ENCODE measurements around the gene ELL. TPM values are rescaled to one million over a fixed set of nuclear protein-coding genes. Genes with fewer than 3 reads are reported as not detected.
"Not testable (repeated sequence)": the region's sequence is repeated elsewhere in the genome, so short reads cannot be mapped to it uniquely, and the experiment has no call there.

ELL gene
- total RNA-seq, 1 donor from 2014 or later, result 15.5 TPM

DNA sequence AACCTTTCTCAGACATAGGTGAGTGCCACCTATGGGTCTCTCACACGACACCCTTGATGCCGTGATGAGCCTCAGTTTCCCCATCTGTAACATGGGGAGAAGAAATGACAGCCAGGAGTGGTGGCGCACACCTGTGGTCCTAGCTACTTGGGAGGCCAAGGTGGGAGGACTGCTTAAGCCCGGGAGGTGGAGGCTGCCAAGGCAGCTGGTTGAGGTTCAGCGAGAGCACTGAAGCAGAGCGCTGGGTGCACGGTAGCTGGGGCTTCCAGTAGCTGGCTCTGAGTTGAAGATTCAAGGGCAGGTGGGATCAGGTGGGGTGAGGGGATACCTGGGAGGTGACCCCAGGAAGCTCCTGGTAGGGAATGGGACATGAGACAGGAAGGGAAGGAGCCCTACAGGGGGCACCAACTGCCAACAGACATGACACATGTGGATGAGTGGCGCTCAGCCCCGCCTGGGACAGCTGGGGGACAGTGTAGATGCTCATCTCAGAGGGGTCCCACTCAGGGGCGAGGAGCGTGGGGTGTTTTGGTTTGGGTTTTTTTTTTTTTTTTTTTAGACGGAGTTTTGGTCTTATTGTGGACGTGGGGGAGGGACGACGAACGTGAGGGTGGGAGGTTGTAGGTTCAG is 109.1 kb downstream of the ELL start:
- peaks cover 31% of the 10 kb centered on the region for H3K27me3 Mint-ChIP-seq
- no peaks in the 10 kb centered on the region for H3K36me3 Mint-ChIP-seq (ENCODE audit: insufficient read depth)
- no peak overlapping the region for H3K4me3 Mint-ChIP-seq (ENCODE audit: low read depth)
- TF ChIP-seq, protein P1, sequence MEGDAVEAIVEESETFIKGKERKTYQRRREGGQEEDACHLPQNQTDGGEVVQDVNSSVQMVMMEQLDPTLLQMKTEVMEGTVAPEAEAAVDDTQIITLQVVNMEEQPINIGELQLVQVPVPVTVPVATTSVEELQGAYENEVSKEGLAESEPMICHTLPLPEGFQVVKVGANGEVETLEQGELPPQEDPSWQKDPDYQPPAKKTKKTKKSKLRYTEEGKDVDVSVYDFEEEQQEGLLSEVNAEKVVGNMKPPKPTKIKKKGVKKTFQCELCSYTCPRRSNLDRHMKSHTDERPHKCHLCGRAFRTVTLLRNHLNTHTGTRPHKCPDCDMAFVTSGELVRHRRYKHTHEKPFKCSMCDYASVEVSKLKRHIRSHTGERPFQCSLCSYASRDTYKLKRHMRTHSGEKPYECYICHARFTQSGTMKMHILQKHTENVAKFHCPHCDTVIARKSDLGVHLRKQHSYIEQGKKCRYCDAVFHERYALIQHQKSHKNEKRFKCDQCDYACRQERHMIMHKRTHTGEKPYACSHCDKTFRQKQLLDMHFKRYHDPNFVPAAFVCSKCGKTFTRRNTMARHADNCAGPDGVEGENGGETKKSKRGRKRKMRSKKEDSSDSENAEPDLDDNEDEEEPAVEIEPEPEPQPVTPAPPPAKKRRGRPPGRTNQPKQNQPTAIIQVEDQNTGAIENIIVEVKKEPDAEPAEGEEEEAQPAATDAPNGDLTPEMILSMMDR (IDR thresholded peaks at IDR 0.05; ENCODE audit: unreplicated experiment), result no peak
- H3K4me1 Mint-ChIP-seq (ENCODE audit: low read depth), result peaks cover 16% of the 10 kb centered on the region
- DNase-seq (ENCODE audit: low spot score, unreplicated experiment), result no peak
- H3K27ac Mint-ChIP-seq, result no peak overlapping the region
- H3K9me3 Mint-ChIP-seq (ENCODE audit: low read depth), result no peaks in the 10 kb centered on the region

DNA sequence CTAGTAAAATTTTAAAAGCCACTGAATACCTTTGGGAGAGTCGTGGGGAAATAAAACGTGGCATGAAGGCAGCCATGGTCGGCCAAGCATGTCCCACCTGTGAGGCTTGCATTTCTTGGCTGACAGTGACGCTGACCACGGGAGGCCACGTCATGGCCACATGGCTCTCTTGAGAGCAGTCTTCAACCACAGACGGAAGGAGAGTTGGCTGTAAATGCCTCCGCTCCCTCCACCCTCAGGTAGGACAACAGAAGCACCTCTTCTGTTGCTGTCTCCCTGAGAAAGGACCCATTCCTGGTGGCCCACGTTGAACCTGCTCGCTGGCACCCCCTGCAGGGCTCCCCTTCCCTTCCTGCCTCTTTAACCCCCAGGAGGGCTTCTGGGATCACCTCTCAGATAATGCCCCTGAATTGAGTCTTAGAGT is 113.8 kb downstream of the ELL start:
- TF ChIP-seq, protein P1 (IDR thresholded peaks at IDR 0.05; ENCODE audit: unreplicated experiment), result peak; percentile 45
- Mint-ChIP-seq H3K9me3 (ENCODE audit: low read depth) (no peaks in the 10 kb centered on the region), H3K27ac (no peak overlapping the region), H3K36me3 (ENCODE audit: insufficient read depth) (no peaks in the 10 kb centered on the region), H3K4me3 (ENCODE audit: low read depth) (no peak overlapping the region), H3K4me1 (ENCODE audit: low read depth) (peaks cover 6% of the 10 kb centered on the region), H3K27me3 (peaks cover 14% of the 10 kb centered on the region)
- no peak for DNase-seq (ENCODE audit: low spot score, unreplicated experiment)

DNA sequence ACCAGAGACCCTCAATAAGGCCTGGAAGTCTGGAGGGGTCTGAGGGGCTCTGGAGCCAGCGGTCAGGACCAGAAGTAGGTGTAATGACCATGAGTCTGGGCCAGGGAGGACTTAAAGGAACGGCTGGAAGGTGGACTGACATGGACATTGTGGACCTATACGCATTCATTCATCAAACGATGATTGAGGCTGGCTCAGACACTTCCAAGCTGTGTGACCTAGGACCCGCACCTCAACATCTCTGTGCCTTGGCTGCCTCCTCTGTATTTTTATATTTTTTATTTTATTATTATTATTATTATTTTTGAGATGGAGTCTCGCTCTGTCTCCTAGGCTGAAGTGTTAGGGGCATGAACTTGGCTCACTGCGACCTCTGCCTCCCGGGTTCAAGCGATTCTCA is 115.1 kb downstream of the ELL start:
- H3K36me3 Mint-ChIP-seq (ENCODE audit: insufficient read depth), result no peaks in the 10 kb centered on the region
- H3K27ac Mint-ChIP-seq, result no peak overlapping the region
- DNase-seq (ENCODE audit: low spot score, unreplicated experiment), result no peak
- H3K4me1 Mint-ChIP-seq (ENCODE audit: low read depth), result peaks cover 16% of the 10 kb centered on the region
- peaks cover 8% of the 10 kb centered on the region for H3K27me3 Mint-ChIP-seq
- no peak overlapping the region for H3K4me3 Mint-ChIP-seq (ENCODE audit: low read depth)
- no peaks in the 10 kb centered on the region for H3K9me3 Mint-ChIP-seq (ENCODE audit: low read depth)
- TF ChIP-seq, protein P1 (IDR thresholded peaks at IDR 0.05; ENCODE audit: unreplicated experiment), result no peak

DNA sequence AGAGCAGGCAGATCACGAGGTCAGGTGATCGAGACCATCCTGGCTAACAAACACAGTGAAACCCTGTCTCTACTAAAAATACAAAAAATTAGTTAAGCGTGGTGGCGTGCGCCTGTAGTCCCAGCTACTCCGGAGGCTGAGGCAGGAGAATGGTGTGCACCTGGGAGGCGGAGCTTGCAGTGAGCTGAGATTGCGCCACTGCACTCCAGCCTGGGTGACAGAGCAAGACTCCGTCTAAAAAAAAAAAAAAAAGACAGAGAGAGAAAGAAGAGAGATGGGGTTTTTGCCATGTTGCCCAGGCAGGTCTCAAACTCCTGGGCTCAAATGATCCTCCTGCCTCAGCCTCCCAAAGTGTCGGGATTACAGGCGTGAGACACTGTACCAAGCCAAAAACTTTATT is 116.1 kb downstream of the ELL start:
- H3K27me3 Mint-ChIP-seq; H3K27ac Mint-ChIP-seq; H3K4me3 Mint-ChIP-seq (ENCODE audit: low read depth); DNase-seq (ENCODE audit: low spot score, unreplicated experiment); H3K36me3 Mint-ChIP-seq (ENCODE audit: insufficient read depth); H3K9me3 Mint-ChIP-seq (ENCODE audit: low read depth): not testable (repeated sequence)
- H3K4me1 Mint-ChIP-seq (ENCODE audit: low read depth), result peaks cover 18% of the 10 kb centered on the region

DNA sequence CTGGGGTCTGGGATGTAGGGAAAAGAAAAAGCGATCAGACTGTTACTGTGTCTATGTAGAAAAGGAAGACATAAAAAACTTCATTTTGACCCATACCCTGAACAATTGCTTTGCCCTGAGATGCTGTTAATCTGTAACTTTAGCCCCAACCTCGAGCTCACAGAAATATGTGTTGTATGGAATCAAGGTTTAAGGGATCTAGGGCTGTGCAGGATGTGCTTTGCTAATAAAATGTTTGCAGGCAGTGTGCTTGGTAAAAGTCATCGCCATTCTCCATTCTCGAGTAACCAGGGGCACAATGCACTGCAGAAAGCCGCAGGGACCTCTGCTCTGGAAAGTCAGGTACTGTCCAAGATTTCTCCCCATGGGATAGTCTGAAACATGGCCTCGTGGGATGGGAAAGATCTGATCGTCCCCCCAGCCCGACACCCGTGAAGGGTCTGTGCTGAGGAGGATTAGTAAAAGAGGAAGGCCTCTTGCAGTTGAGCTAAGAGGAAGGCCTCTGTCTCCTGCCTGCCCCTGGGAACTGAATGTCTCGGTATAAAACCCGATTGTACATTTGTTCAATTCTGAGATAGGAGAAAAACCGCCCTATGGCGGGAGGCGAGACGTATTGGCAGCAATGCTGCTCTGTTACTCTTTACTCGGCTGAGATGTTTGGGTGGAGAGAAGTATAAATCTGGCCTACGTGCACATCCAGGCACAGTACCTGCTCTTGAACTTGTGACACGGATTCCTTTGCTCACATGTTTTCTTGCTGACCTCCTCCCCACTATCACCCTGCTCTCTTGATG is 119.2 kb downstream of the ELL start:
- not testable (repeated sequence) for DNase-seq (ENCODE audit: low spot score, unreplicated experiment); H3K9me3 Mint-ChIP-seq (ENCODE audit: low read depth); H3K27me3 Mint-ChIP-seq; H3K4me3 Mint-ChIP-seq (ENCODE audit: low read depth); H3K36me3 Mint-ChIP-seq (ENCODE audit: insufficient read depth)
- H3K4me1 Mint-ChIP-seq (ENCODE audit: low read depth), result peaks cover 16% of the 10 kb centered on the region
- H3K27ac Mint-ChIP-seq, result peak overlapping the region; percentile 76

DNA sequence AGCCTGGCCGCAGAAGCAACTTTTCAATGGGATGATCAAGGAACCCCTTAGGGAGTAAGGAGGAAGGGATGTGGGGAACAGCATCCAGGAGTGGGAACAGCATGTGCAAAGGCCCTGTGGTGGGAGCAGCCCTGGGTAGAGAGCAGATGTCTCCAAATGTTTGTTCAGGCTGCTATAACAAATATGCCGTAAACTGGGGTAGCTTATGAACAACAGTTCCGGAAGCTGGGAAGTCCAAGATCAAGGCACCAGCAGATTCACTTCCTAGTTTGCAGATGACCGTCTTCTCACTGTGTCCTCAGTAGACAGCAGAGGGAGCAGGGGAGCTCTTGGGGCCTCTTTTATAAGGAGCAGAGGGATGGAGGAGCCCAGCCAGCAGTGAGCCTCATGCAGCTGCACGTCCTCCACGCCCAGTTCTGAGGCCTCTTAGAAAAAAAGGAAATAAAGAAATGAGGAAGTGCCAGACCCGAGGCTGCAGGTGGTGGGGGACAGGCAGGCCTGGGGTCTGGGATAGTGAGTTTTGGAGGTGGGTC is 120.2 kb downstream of the ELL start:
- H3K4me3 Mint-ChIP-seq (ENCODE audit: low read depth), result no peak overlapping the region
- H3K9me3 Mint-ChIP-seq (ENCODE audit: low read depth), result no peaks in the 10 kb centered on the region
- H3K27me3 Mint-ChIP-seq, result no peaks in the 10 kb centered on the region
- H3K36me3 Mint-ChIP-seq (ENCODE audit: insufficient read depth), result no peaks in the 10 kb centered on the region
- DNase-seq (ENCODE audit: low spot score, unreplicated experiment), result no peak
- H3K27ac Mint-ChIP-seq, result peak overlapping the region; percentile 43
- peaks cover 16% of the 10 kb centered on the region for H3K4me1 Mint-ChIP-seq (ENCODE audit: low read depth)
- TF ChIP-seq, protein P1 (IDR thresholded peaks at IDR 0.05; ENCODE audit: unreplicated experiment), result peak; percentile 33
